SK-N-SH (cell line): ENCODE measurements around the gene MAPK11. TPM values are rescaled to one million over a fixed set of nuclear protein-coding genes. Genes with fewer than 3 reads are reported as not detected.

Experiments used
- CTCF ChIA-PET: fragments of 300-600, 350-600 bp; formaldehyde crosslinking; extraction: SDS; loops from one replicate; lab custom pipeline; 2021; lab: Yijun Ruan, JAX
- POLR2A ChIA-PET: fragments of 350-600 bp; sonication (Branson Sonifier 250); formaldehyde crosslinking; extraction: SDS; loops from one replicate; lab custom pipeline; 2020; ENCODE audit warnings: antibody characterized with exemption, inconsistent platforms; lab: Yijun Ruan, JAX
- DNase-seq: peaks from one replicate; pipeline ENCODE4 v3.0.0; 2012
- H2AFZ ChIP-seq: fragments of 200-600 bp; sonication (generic); 2 replicates; pipeline ENCODE4 v1.8.1; 2016; ENCODE audit warnings: antibody characterized with exemption, mild to moderate bottlenecking, low read depth
- H3F3A ChIP-seq: fragments of 200-600 bp; sonication (generic); replicated peaks from 2 replicates; pipeline ENCODE3; 2016; ENCODE audit warnings: antibody characterized with exemption, mild to moderate bottlenecking; ENCODE audit not compliant: insufficient read depth
- H3K27ac ChIP-seq, 2 experiments: fragments of 200-500 bp in 1 of 2; fragments of 200-600 bp in 1 of 2; sonication (Bioruptor generic) in 1 of 2; sonication (generic), shearing (Covaris generic) in 1 of 2; 2 replicates each; pipeline versions ENCODE4 v1.5.1 to v1.6.1; 2014 to 2016; ENCODE audit warnings: low read depth in 2 of 2, inconsistent platforms in 1 of 2, low read length in 1 of 2, mild to moderate bottlenecking in 1 of 2, mixed read lengths in 1 of 2
- H3K27me3 ChIP-seq: fragments of 200-600 bp; sonication (generic), shearing (Covaris generic); 2 replicates; pipeline ENCODE4 v1.6.1; 2016; ENCODE audit warnings: mixed run types; ENCODE audit not compliant: insufficient read depth
- H3K36me3 ChIP-seq, 2 experiments: fragments of 200-500 bp in 1 of 2; fragments of 200-600 bp in 1 of 2; sonication (Bioruptor generic) in 1 of 2; sonication (generic) in 1 of 2; replicated peaks in 1 of 2; 2 replicates each; pipeline versions ENCODE3 to v1.5.1; 2014 to 2016; ENCODE audit warnings: low read length in 1 of 2, mild to moderate bottlenecking in 1 of 2; ENCODE audit not compliant: insufficient read depth in 2 of 2, control insufficient read depth in 1 of 2
- H3K4me1 ChIP-seq, 2 experiments: fragments of 200-500 bp in 1 of 2; fragments of 200-600 bp in 1 of 2; sonication (Bioruptor generic) in 1 of 2; sonication (generic), shearing (Covaris generic) in 1 of 2; 2 replicates each; pipeline versions ENCODE4 v1.5.1 to v1.6.1; 2014 to 2016; ENCODE audit warnings: low read depth in 1 of 2, low read length in 1 of 2, mixed run types in 1 of 2; ENCODE audit not compliant: insufficient read depth in 2 of 2, control insufficient read depth in 1 of 2
- H3K4me2 ChIP-seq: fragments of 200-600 bp; sonication (generic), shearing (Covaris generic); 2 replicates; pipeline ENCODE4 v1.6.1; 2017; ENCODE audit warnings: mixed run types
- H3K4me3 ChIP-seq, 2 experiments: fragments of 200-500 bp in 1 of 2; fragments of 200-600 bp in 1 of 2; sonication (Bioruptor generic) in 1 of 2; sonication (generic), shearing (Covaris generic) in 1 of 2; 2 replicates each; pipeline versions ENCODE4 v1.5.1 to v1.8.1; 2014 to 2016; ENCODE audit warnings: low read depth in 2 of 2, inconsistent platforms in 1 of 2, low read length in 1 of 2, mild to moderate bottlenecking in 1 of 2, mixed read lengths in 1 of 2, moderate library complexity in 1 of 2
- H3K79me2 ChIP-seq: fragments of 200-600 bp; sonication (generic); 2 replicates; pipeline ENCODE4 v1.8.1; 2017; ENCODE audit warnings: mild to moderate bottlenecking; ENCODE audit not compliant: insufficient read depth
- H3K9ac ChIP-seq: fragments of 200-600 bp; sonication (generic); 2 replicates; pipeline ENCODE4 v1.6.1; 2017; ENCODE audit warnings: mixed run types
- H3K9me2 ChIP-seq: fragments of 200-600 bp; sonication (generic); 2 replicates; pipeline ENCODE4 v1.6.1; 2017; ENCODE audit warnings: mixed run types
- H3K9me3 ChIP-seq: fragments of 200-600 bp; sonication (generic); 2 replicates; pipeline ENCODE4 v1.6.1; 2017; ENCODE audit warnings: mixed run types, mild to moderate bottlenecking, moderate library complexity
- H4K20me1 ChIP-seq: fragments of 200-600 bp; sonication (generic); 2 replicates; pipeline ENCODE4 v1.6.1; 2017; ENCODE audit warnings: mild to moderate bottlenecking, mixed run types; ENCODE audit not compliant: insufficient read depth
- EZH2phosphoT487 ChIP-seq: fragments of 200-600 bp; sonication (generic); IDR thresholded peaks from 2 replicates; pipeline ENCODE4 v1.6.1; 2017; ENCODE audit warnings: low read depth, mixed run types, mild to moderate bottlenecking, antibody characterized with exemption, moderate library complexity, borderline replicate concordance
- FOSL2 ChIP-seq: IDR thresholded peaks from 2 replicates; pipeline ENCODE4 v1.4.0; 2012; ENCODE audit warnings: low read depth, mild to moderate bottlenecking, moderate library complexity, borderline replicate concordance
- FOXJ3 ChIP-seq: sonication (generic); formaldehyde crosslinking; IDR thresholded peaks from 2 replicates; pipeline ENCODE4 v1.5.1; 2020; ENCODE audit warnings: mild to moderate bottlenecking, missing genetic modification reagents
- FOXM1 ChIP-seq: IDR thresholded peaks from 2 replicates; pipeline ENCODE4 v1.4.0; 2012; ENCODE audit warnings: low read depth, mild to moderate bottlenecking
- GABPA ChIP-seq: IDR thresholded peaks from 2 replicates; pipeline ENCODE4 v1.4.0; 2012; ENCODE audit warnings: low read depth, mild to moderate bottlenecking
- MXI1 ChIP-seq: IDR thresholded peaks from 2 replicates; pipeline ENCODE4 v1.6.1; 2012; ENCODE audit warnings: mild to moderate bottlenecking, low read depth, low read length, improper control_type of control experiment
- NRF1 ChIP-seq: IDR thresholded peaks from 2 replicates; pipeline ENCODE4 v1.6.1; 2012; ENCODE audit warnings: low read depth, mild to moderate bottlenecking, low read length
- PBX3 ChIP-seq: IDR thresholded peaks from 2 replicates; pipeline ENCODE4; 2012
- POLR2AphosphoS5 ChIP-seq: IDR thresholded peaks from 2 replicates; pipeline ENCODE4 v1.6.1; 2012; ENCODE audit warnings: low read depth, low read length
- RAD21 ChIP-seq: IDR thresholded peaks from 2 replicates; pipeline ENCODE4 v1.6.1; 2012; ENCODE audit warnings: mild to moderate bottlenecking, low read length
- RCOR1 ChIP-seq: fragments of 150-350 bp; IDR thresholded peaks from 2 replicates; pipeline ENCODE4 v1.6.1; 2017; ENCODE audit warnings: antibody characterized with exemption, low read length
- REST ChIP-seq: IDR thresholded peaks from 2 replicates; pipeline ENCODE4 v1.6.1; 2012; ENCODE audit warnings: mild to moderate bottlenecking, low read depth, low read length, moderate library complexity
- RFX5 ChIP-seq: IDR thresholded peaks from 2 replicates; pipeline ENCODE4 v1.6.1; 2012; ENCODE audit warnings: mild to moderate bottlenecking, improper control_type of control experiment, low read length
- SIN3A ChIP-seq: IDR thresholded peaks from 2 replicates; pipeline ENCODE4 v1.6.1; 2012; ENCODE audit warnings: low read depth, mild to moderate bottlenecking, low read length, moderate library complexity, borderline replicate concordance
- TAF1 ChIP-seq: IDR thresholded peaks from 2 replicates; pipeline ENCODE4 v1.6.1; 2012; ENCODE audit warnings: low read depth, mild to moderate bottlenecking, low read length, moderate library complexity, borderline replicate concordance
- TCF12 ChIP-seq: IDR thresholded peaks from 2 replicates; pipeline ENCODE4 v1.4.0; 2012
- USF2 ChIP-seq: fragments of 150-350 bp; IDR thresholded peaks from 2 replicates; pipeline ENCODE4 v1.6.1; 2017; ENCODE audit warnings: antibody characterized with exemption, low read length, low read depth, borderline replicate concordance
- WGBS: methylation state at CpG from one replicate; pipeline ENCODE4 v1.1.6; 2017; ENCODE audit warnings: low lambda C conversion rate; 5-methylcytosine and 5-hydroxymethylcytosine counted together
- polyA plus RNA-seq, 3 experiments: library from polyadenylated mRNA; depleted of rRNA; stranded (reverse); fragments of >200 nt; gene quantifications; 2 replicates each; pipeline ENCODE4 v1.2.3, GENCODE V29; 2012
- TF ChIP-seq, protein P1 (sequence below): IDR thresholded peaks from 2 replicates; pipeline ENCODE4 v1.4.0; 2012; ENCODE audit warnings: low read depth
- TF ChIP-seq, protein P2 (sequence below): fragments of 200-600 bp; sonication (generic); IDR thresholded peaks from 2 replicates; pipeline ENCODE4 v1.6.1; 2017; ENCODE audit warnings: antibody characterized with exemption, mild to moderate bottlenecking, moderate library complexity
- TF ChIP-seq, protein P3 (sequence below): fragments of 150-350 bp; IDR thresholded peaks from 2 replicates; pipeline ENCODE4 v1.6.1; 2016; ENCODE audit warnings: mild to moderate bottlenecking, low read depth, low read length

MAPK11 gene
- polyA plus RNA-seq, 1 of the 3 experiments (the other 2 are of a cell fraction): 36.0 TPM

DNA sequence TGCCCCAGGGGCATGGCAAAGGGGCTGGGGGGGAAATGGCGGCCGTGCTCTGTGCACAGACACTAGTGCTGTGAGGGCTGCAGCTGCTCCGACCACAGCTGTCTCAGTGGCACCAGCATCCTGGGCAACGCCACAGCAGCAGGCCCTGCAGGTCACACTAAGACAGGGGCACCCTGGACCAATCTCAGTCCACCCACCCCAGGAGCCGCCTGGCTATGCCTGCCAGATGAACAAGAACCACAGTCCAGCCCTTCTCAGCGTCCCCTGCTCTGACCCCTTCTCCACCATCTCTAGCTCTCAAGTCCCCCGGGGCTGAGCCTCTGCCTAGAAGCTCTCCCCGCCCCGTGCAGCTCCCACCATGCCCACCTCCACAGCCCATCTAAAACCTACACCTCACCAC is 41.8 kb downstream of the MAPK11 start (continued):
- no peak for TF ChIP-seq REST
- no peak for TF ChIP-seq FOSL2
- TF ChIP-seq EZH2phosphoT487: no peak
- no peak for TF ChIP-seq TCF12
- no peak for TF ChIP-seq RFX5
- no peak for TF ChIP-seq RAD21

- no peak overlapping the region for H3K27ac ChIP-seq
- no peaks in the 10 kb centered on the region for H3K4me1 ChIP-seq
- no peaks in the 10 kb centered on the region for H3K27me3 ChIP-seq
- no peaks in the 10 kb centered on the region for H3K9me2 ChIP-seq
- 96% methylated on average over 14 of the region's 25 CpGs for WGBS
- no peaks in the 10 kb centered on the region for H3K9me3 ChIP-seq
- H3K79me2 ChIP-seq: peaks cover 11% of the 10 kb centered on the region; the same call in 1 of the 2 replicates
- no peak for DNase-seq
- H3F3A ChIP-seq: no peaks in the 10 kb centered on the region
- ChIA-PET POLR2A (no interaction called here), CTCF (interaction anchor here (0.9 to 2.1 kb wide), 5 partner anchors 9 to 271 kb away, joined by 3 to 13 read pairs (median 3); no protein-coding TSS in a partner anchor)
- H4K20me1 ChIP-seq: no peaks in the 10 kb centered on the region
- no peak overlapping the region for H3K4me2 ChIP-seq
- peaks cover 0 to 28% of the 10 kb centered on the region in 2 experiments for H3K36me3 ChIP-seq
- H3K4me3 ChIP-seq: no peak overlapping the region
- no peak overlapping the region for H2AFZ ChIP-seq
- H3K9ac ChIP-seq: no peak overlapping the region
- TF ChIP-seq FOXM1 (no peak), NRF1 (no peak), USF2 (no peak), POLR2AphosphoS5 (no peak), MXI1 (no peak), SIN3A (no peak), RCOR1 (no peak), GABPA (no peak), FOXJ3 (CRISPR knock-in tag) (no peak), TAF1 (no peak), PBX3 (no peak), TCF12 (no peak)
- TF ChIP-seq, protein P1, sequence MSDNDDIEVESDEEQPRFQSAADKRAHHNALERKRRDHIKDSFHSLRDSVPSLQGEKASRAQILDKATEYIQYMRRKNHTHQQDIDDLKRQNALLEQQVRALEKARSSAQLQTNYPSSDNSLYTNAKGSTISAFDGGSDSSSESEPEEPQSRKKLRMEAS: no peak
- TF ChIP-seq, protein P2, sequence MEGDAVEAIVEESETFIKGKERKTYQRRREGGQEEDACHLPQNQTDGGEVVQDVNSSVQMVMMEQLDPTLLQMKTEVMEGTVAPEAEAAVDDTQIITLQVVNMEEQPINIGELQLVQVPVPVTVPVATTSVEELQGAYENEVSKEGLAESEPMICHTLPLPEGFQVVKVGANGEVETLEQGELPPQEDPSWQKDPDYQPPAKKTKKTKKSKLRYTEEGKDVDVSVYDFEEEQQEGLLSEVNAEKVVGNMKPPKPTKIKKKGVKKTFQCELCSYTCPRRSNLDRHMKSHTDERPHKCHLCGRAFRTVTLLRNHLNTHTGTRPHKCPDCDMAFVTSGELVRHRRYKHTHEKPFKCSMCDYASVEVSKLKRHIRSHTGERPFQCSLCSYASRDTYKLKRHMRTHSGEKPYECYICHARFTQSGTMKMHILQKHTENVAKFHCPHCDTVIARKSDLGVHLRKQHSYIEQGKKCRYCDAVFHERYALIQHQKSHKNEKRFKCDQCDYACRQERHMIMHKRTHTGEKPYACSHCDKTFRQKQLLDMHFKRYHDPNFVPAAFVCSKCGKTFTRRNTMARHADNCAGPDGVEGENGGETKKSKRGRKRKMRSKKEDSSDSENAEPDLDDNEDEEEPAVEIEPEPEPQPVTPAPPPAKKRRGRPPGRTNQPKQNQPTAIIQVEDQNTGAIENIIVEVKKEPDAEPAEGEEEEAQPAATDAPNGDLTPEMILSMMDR: no peak
- TF ChIP-seq, protein P3, sequence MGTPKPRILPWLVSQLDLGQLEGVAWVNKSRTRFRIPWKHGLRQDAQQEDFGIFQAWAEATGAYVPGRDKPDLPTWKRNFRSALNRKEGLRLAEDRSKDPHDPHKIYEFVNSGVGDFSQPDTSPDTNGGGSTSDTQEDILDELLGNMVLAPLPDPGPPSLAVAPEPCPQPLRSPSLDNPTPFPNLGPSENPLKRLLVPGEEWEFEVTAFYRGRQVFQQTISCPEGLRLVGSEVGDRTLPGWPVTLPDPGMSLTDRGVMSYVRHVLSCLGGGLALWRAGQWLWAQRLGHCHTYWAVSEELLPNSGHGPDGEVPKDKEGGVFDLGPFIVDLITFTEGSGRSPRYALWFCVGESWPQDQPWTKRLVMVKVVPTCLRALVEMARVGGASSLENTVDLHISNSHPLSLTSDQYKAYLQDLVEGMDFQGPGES: no peak
Measured at GRCh38 chr22:50227579-50228215, 42.5 kb downstream of the MAPK11 start.
